IMR-90 (cell line): ENCODE measurements around the gene DBI. TPM values are rescaled to one million over a fixed set of nuclear protein-coding genes. Genes with fewer than 3 reads are reported as not detected.

ENCODE experiments used
- ATAC-seq: fragments of 200-7000 bp; cut with Tn5 transposase; 2 replicates; pipeline ENCODE4 v1.9.1; 2020; ENCODE audit warnings: low read depth, mild to moderate bottlenecking, moderate library complexity
- BruUV-seq: library from RNA; stranded (reverse); fragments of 400-500 nt; replicated peaks from 2 replicates; lab custom pipeline; 2021; lab: Mats Ljungman, UMichigan
- CTCF ChIA-PET: fragments of 300-600 bp; formaldehyde crosslinking; extraction: SDS; loops from one replicate; lab custom pipeline; 2021; ENCODE audit warnings: antibody characterized with exemption; lab: Yijun Ruan, JAX
- POLR2A ChIA-PET: fragments of 300-600 bp; sonication (Branson Sonifier 250); formaldehyde crosslinking; loops from one replicate; lab custom pipeline; 2022; ENCODE audit warnings: antibody characterized with exemption; ENCODE audit not compliant: unreplicated experiment; lab: Charles Lee
- DNase-seq: peaks from one replicate; pipeline ENCODE4 v3.0.0; 2013
- H2AFZ ChIP-seq: replicated peaks from 2 replicates; pipeline ENCODE3; 2013; ENCODE audit warnings: low read length, mild to moderate bottlenecking; ENCODE audit not compliant: poor library complexity
- H2AK5ac ChIP-seq: 2 replicates; pipeline ENCODE4 v1.6.1; 2013; ENCODE audit warnings: low read depth, low read length, inconsistent platforms
- H2AK9ac ChIP-seq: replicated peaks from 2 replicates; pipeline ENCODE3; 2013; ENCODE audit warnings: mild to moderate bottlenecking, low read depth, low read length, moderate library complexity; ENCODE audit not compliant: poor library complexity
- H2BK120ac ChIP-seq: 2 replicates; pipeline ENCODE4 v1.6.1; 2013; ENCODE audit warnings: low read depth, low read length, inconsistent platforms
- H2BK15ac ChIP-seq: 3 replicates; pipeline ENCODE4 v1.6.1; 2013; ENCODE audit warnings: low read depth, low read length, inconsistent platforms
- H2BK20ac ChIP-seq: 2 replicates; pipeline ENCODE4 v1.6.1; 2013; ENCODE audit warnings: low read depth, mild to moderate bottlenecking, inconsistent platforms, low read length, moderate library complexity
- H2BK5ac ChIP-seq: 2 replicates; pipeline ENCODE4 v1.6.1; 2013; ENCODE audit warnings: mild to moderate bottlenecking, low read depth, low read length, inconsistent platforms; ENCODE audit not compliant: poor library complexity, severe bottlenecking
- H3K14ac ChIP-seq: replicated peaks from 2 replicates; pipeline ENCODE4 v1.6.1; 2013; ENCODE audit warnings: low read depth, low read length, inconsistent platforms
- H3K18ac ChIP-seq: 2 replicates; pipeline ENCODE4 v1.6.1; 2013; ENCODE audit warnings: low read depth, low read length, control low read depth
- H3K23ac ChIP-seq: 2 replicates; pipeline ENCODE4 v1.6.1; 2013; ENCODE audit warnings: low read depth, low read length, inconsistent platforms
- H3K27ac ChIP-seq: 2 replicates; pipeline ENCODE4 v1.5.1; 2013; ENCODE audit warnings: mild to moderate bottlenecking, control low read depth, low read length; ENCODE audit not compliant: insufficient read depth
- H3K27me3 ChIP-seq: 2 replicates; pipeline ENCODE4 v1.6.1; 2013; ENCODE audit warnings: low read length; ENCODE audit not compliant: control insufficient read depth, insufficient read depth
- H3K36me3 ChIP-seq: 2 replicates; pipeline ENCODE4 v1.6.1; 2013; ENCODE audit warnings: low read length, mixed read lengths; ENCODE audit not compliant: control insufficient read depth, insufficient read depth
- H3K4ac ChIP-seq: 2 replicates; pipeline ENCODE4 v1.6.1; 2013; ENCODE audit warnings: low read depth, low read length, inconsistent platforms
- H3K4me1 ChIP-seq: 2 replicates; pipeline ENCODE4 v1.6.1; 2013; ENCODE audit warnings: low read length, mixed read lengths; ENCODE audit not compliant: control insufficient read depth, insufficient read depth
- H3K4me2 ChIP-seq: 2 replicates; pipeline ENCODE4 v1.6.1; 2013; ENCODE audit warnings: low read depth, mild to moderate bottlenecking, control low read depth, low read length, moderate library complexity
- H3K4me3 ChIP-seq: 2 replicates; pipeline ENCODE4 v1.5.1; 2013; ENCODE audit warnings: low read depth, mild to moderate bottlenecking, control low read depth, low read length, moderate library complexity; ENCODE audit not compliant: insufficient read depth
- H3K56ac ChIP-seq: 2 replicates; pipeline ENCODE4 v1.6.1; 2013; ENCODE audit warnings: low read length, inconsistent platforms; ENCODE audit not compliant: insufficient read depth; ENCODE audit errors: extremely low read depth
- H3K79me1 ChIP-seq, 2 experiments: 2 replicates each; pipeline ENCODE4 v1.6.1; 2013; ENCODE audit warnings: low read length in 2 of 2, inconsistent platforms in 1 of 2, low read depth in 1 of 2
- H3K9ac ChIP-seq: 2 replicates; pipeline ENCODE4 v1.6.1; 2013; ENCODE audit warnings: low read depth, low read length, control low read depth
- H3K9me1 ChIP-seq: 2 replicates; pipeline ENCODE4 v1.6.1; 2013; ENCODE audit warnings: low read length, inconsistent platforms; ENCODE audit not compliant: insufficient read depth
- H3K9me3 ChIP-seq: 2 replicates; pipeline ENCODE4 v1.6.1; 2013; ENCODE audit warnings: low read length; ENCODE audit not compliant: control insufficient read depth, insufficient read depth
- H4K20me1 ChIP-seq: 2 replicates; pipeline ENCODE4 v1.6.1; 2013; ENCODE audit warnings: low read length, inconsistent platforms; ENCODE audit not compliant: insufficient read depth
- H4K5ac ChIP-seq: 2 replicates; pipeline ENCODE4 v1.6.1; 2013; ENCODE audit warnings: mild to moderate bottlenecking, low read depth, low read length, control low read depth
- H4K8ac ChIP-seq, 2 experiments: 2 replicates each; pipeline ENCODE4 v1.6.1; 2013; ENCODE audit warnings: low read depth in 2 of 2, low read length in 2 of 2, control low read depth in 1 of 2, inconsistent platforms in 1 of 2
- H4K91ac ChIP-seq: 2 replicates; pipeline ENCODE4 v1.6.1; 2013; ENCODE audit warnings: low read depth, low read length, inconsistent platforms; ENCODE audit not compliant: insufficient read depth
- BHLHE40 ChIP-seq: fragments of 150-350 bp; IDR thresholded peaks from 2 replicates; pipeline ENCODE4 v1.6.1; 2016; ENCODE audit warnings: mild to moderate bottlenecking, low read depth, low read length
- MAFK ChIP-seq: IDR thresholded peaks from 2 replicates; pipeline ENCODE4 v1.6.1; 2012; ENCODE audit warnings: low read depth, low read length, improper control_type of control experiment
- NFE2L2 ChIP-seq: fragments of 150-350 bp; IDR thresholded peaks from 2 replicates; pipeline ENCODE4 v1.6.1; 2016; ENCODE audit warnings: low read depth, mild to moderate bottlenecking, low read length
- POLR2A ChIP-seq: IDR thresholded peaks from 2 replicates; pipeline ENCODE4 v1.6.1; 2012; ENCODE audit warnings: mild to moderate bottlenecking, low read depth, low read length
- RFX5 ChIP-seq: IDR thresholded peaks from 2 replicates; pipeline ENCODE4 v1.8.0; 2012; ENCODE audit warnings: low read depth, mild to moderate bottlenecking, low read length, moderate library complexity
- SMC3 ChIP-seq: fragments of 150-350 bp; IDR thresholded peaks from 2 replicates; pipeline ENCODE4 v1.6.1; 2016; ENCODE audit warnings: low read depth, mild to moderate bottlenecking, antibody characterized with exemption, low read length, moderate library complexity
- WGBS, 2 experiments: methylation state at CpG; one replicate each; pipeline versions ENCODE4 v1.1.5 to v1.1.7; 2013; ENCODE audit warnings: missing lambda C conversion rate in 2 of 2; ENCODE audit not compliant: insufficient read length in 1 of 2; ENCODE audit errors: extremely low coverage in 2 of 2; 5-methylcytosine and 5-hydroxymethylcytosine counted together
- dilution Hi-C: fragments of 300-500 bp; cut with HindIII; formaldehyde crosslinking; loops from one replicate; pipeline ENCODE4 v1.14.3; 2018; ENCODE audit warnings: low sequenced_read_pairs; ENCODE audit not compliant: unreplicated experiment
- in situ Hi-C: fragments of 300-500 bp; cut with MboI; formaldehyde crosslinking; loops from 3 replicates; pipeline ENCODE4 v1.14.3; 2019; ENCODE audit warnings: low sequenced_read_pairs, inconsistent platforms, mixed read lengths
- intact Hi-C: fragments of 100-400 bp; cut with micrococcal nuclease; formaldehyde crosslinking; loops from 2 replicates; pipeline ENCODE4 v1.10.0; 2022
- polyA plus RNA-seq, 3 experiments: library from polyadenylated mRNA; depleted of rRNA; stranded (reverse); fragments of >200 nt; gene quantifications; 2 replicates each; pipeline ENCODE4 v1.2.3, GENCODE V29; 2012; ENCODE audit warnings: low replicate concordance in 1 of 3
- total RNA-seq: library from RNA; depleted of rRNA; stranded (reverse); fragments of >200 nt; gene quantifications from 2 replicates; pipeline ENCODE4 v1.2.3, GENCODE V29; 2012
- TF ChIP-seq, protein P1 (sequence below): fragments of 150-350 bp; IDR thresholded peaks from 2 replicates; pipeline ENCODE4 v1.6.1; 2017; ENCODE audit warnings: mild to moderate bottlenecking, antibody characterized with exemption, low read length, low read depth

The DBI gene
- total and polyA plus RNA-seq, 2 of the 4 experiments (the other 2 are of a cell fraction) = 42.5 to 278 TPM

- no peaks in the 10 kb centered on the region for H3K9me1 ChIP-seq
- no peaks in the 10 kb centered on the region for H3K9me3 ChIP-seq
- H2AK5ac ChIP-seq = no peak overlapping the region
- dilution Hi-C loops (no loop called here), in situ Hi-C loops (no loop called here), intact Hi-C loops (no loop called here)
- H3K14ac ChIP-seq = no peak overlapping the region
- H2BK15ac ChIP-seq = no peak overlapping the region
- H3K4me2 ChIP-seq = no peak overlapping the region
- H2AFZ ChIP-seq = no peak overlapping the region
- H3K56ac ChIP-seq = no peak overlapping the region
- H3K79me1 ChIP-seq = no peaks in the 10 kb centered on the region
- 80% methylated on average over 3 of the region's 6 CpGs; no CpG with 5 or more reads in 1 of the 2 experiments for WGBS, 2 experiments
- H3K4me1 ChIP-seq = no peaks in the 10 kb centered on the region
- no peak overlapping the region for H2BK120ac ChIP-seq
- H4K5ac ChIP-seq = no peak overlapping the region
- ChIA-PET CTCF (no interaction called here), POLR2A (no interaction called here)
- H3K27ac ChIP-seq = no peak overlapping the region
- H2AK9ac ChIP-seq = no peak overlapping the region
- H3K4ac ChIP-seq = no peak overlapping the region
- no peak overlapping the region for H2BK5ac ChIP-seq
- H3K9ac ChIP-seq = no peak overlapping the region
- peaks cover 2% of the 10 kb centered on the region for H3K27me3 ChIP-seq
- no peaks in the 10 kb centered on the region for H4K20me1 ChIP-seq
- no TSS peak for BruUV-seq
- no peaks in the 10 kb centered on the region for H3K36me3 ChIP-seq
- H3K23ac ChIP-seq = no peak overlapping the region
- no peak overlapping the region for H4K8ac ChIP-seq
- TF ChIP-seq MAFK (no peak), NFE2L2 (no peak), SMC3 (no peak), RFX5 (no peak), POLR2A (no peak), BHLHE40 (no peak)
- TF ChIP-seq, protein P1, sequence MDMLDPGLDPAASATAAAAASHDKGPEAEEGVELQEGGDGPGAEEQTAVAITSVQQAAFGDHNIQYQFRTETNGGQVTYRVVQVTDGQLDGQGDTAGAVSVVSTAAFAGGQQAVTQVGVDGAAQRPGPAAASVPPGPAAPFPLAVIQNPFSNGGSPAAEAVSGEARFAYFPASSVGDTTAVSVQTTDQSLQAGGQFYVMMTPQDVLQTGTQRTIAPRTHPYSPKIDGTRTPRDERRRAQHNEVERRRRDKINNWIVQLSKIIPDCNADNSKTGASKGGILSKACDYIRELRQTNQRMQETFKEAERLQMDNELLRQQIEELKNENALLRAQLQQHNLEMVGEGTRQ = no peak
- no peak overlapping the region for H4K91ac ChIP-seq
- no peak overlapping the region for H3K18ac ChIP-seq
- DNase-seq = no peak
- no peak for ATAC-seq
- no peak overlapping the region for H2BK20ac ChIP-seq
- no peak overlapping the region for H3K4me3 ChIP-seq
These were observed 16.8 kb downstream of the DBI start for GRCh38 chr2:119383410-119384140.
